GM23338 (cell line): Measurements from ENCODE around the gene AGRN. TPM values are rescaled to one million over a fixed set of nuclear protein-coding genes. Genes with fewer than 3 reads are reported as not detected.

ENCODE experiments used
- ATAC-seq: fragments of 200-7000 bp; cut with Tn5 transposase; 3 replicates; pipeline ENCODE4 v1.9.1; 2020
- DNase-seq: peaks from one replicate; pipeline ENCODE4 v3.0.0-alpha.2; 2015; ENCODE audit warnings: low spot score
- H2AFZ ChIP-seq: fragments of 200-600 bp; sonication (generic); 2 replicates; pipeline ENCODE4 v1.8.0; 2016; ENCODE audit warnings: antibody characterized with exemption, mild to moderate bottlenecking, moderate library complexity
- H3F3A ChIP-seq: fragments of 200-600 bp; sonication (generic); replicated peaks from 2 replicates; pipeline ENCODE4 v1.8.0; 2017; ENCODE audit warnings: antibody characterized with exemption, mixed run types, low read depth
- H3K27ac ChIP-seq: fragments of 200-600 bp; sonication (generic); 2 replicates; pipeline ENCODE4 v1.6.1; 2016; ENCODE audit warnings: low read depth
- H3K27me3 ChIP-seq: fragments of 200-600 bp; sonication (generic); 2 replicates; pipeline ENCODE4 v1.8.0; 2016; ENCODE audit warnings: mild to moderate bottlenecking, mixed run types, moderate library complexity; ENCODE audit not compliant: insufficient read depth
- H3K36me3 ChIP-seq: fragments of 200-600 bp; sonication (generic); 2 replicates; pipeline ENCODE4 v1.8.0; 2016; ENCODE audit warnings: mild to moderate bottlenecking; ENCODE audit not compliant: insufficient read depth
- H3K4me1 ChIP-seq: fragments of 200-600 bp; sonication (generic); 2 replicates; pipeline ENCODE4 v1.8.0; 2016; ENCODE audit warnings: mild to moderate bottlenecking, moderate library complexity; ENCODE audit not compliant: insufficient read depth
- H3K4me2 ChIP-seq: fragments of 200-600 bp; sonication (generic); 2 replicates; pipeline ENCODE4 v1.7.1; 2017; ENCODE audit warnings: mixed run types
- H3K4me3 ChIP-seq: fragments of 200-600 bp; sonication (generic); 2 replicates; pipeline ENCODE4 v1.6.1; 2016; ENCODE audit warnings: mixed run types
- H3K79me2 ChIP-seq: fragments of 200-600 bp; sonication (generic); replicated peaks from 2 replicates; pipeline ENCODE4 v1.8.0; 2017; ENCODE audit warnings: mild to moderate bottlenecking; ENCODE audit not compliant: insufficient read depth
- H3K9me2 ChIP-seq: fragments of 200-600 bp; sonication (generic); 2 replicates; pipeline ENCODE4 v1.8.0; 2017; ENCODE audit not compliant: insufficient read depth
- H4K20me1 ChIP-seq: fragments of 200-600 bp; sonication (generic); replicated peaks from 2 replicates; pipeline ENCODE4 v1.8.0; 2017; ENCODE audit warnings: mild to moderate bottlenecking; ENCODE audit not compliant: insufficient read depth
- H3K27ac Mint-ChIP-seq: 2 replicates; pipeline ENCODE4 v1.8.0; 2020; ENCODE audit warnings: inconsistent platforms, mild to moderate bottlenecking, moderate library complexity, mixed read lengths
- H3K27me3 Mint-ChIP-seq: 3 replicates; pipeline ENCODE4 v1.8.0; 2022; ENCODE audit warnings: low read depth, mild to moderate bottlenecking, moderate library complexity, mixed read lengths, inconsistent platforms; ENCODE audit not compliant: insufficient read depth, poor library complexity
- H3K36me3 Mint-ChIP-seq: 3 replicates; pipeline ENCODE4 v1.8.0; 2021; ENCODE audit warnings: low read depth, mild to moderate bottlenecking, inconsistent platforms, moderate library complexity, mixed read lengths
- H3K4me1 Mint-ChIP-seq: 3 replicates; pipeline ENCODE4 v1.8.0; 2020; ENCODE audit warnings: mild to moderate bottlenecking, inconsistent platforms, mixed read lengths
- H3K4me3 Mint-ChIP-seq: 3 replicates; pipeline ENCODE4 v1.8.0; 2021; ENCODE audit warnings: moderate library complexity, mild to moderate bottlenecking, inconsistent platforms, mixed read lengths
- H3K9me3 Mint-ChIP-seq: 3 replicates; pipeline ENCODE4 v1.8.0; 2020; ENCODE audit warnings: moderate library complexity, mild to moderate bottlenecking, inconsistent platforms, mixed read lengths
- CREB1 ChIP-seq: fragments of 250-450 bp; sonication (Bioruptor Pico); IDR thresholded peaks from 2 replicates; pipeline ENCODE4 v1.5.0; 2020; ENCODE audit warnings: low read depth, mild to moderate bottlenecking, moderate library complexity
- EZH2 ChIP-seq: fragments of 200-600 bp; sonication (generic); IDR thresholded peaks from one replicate; pipeline ENCODE4 v1.8.0; 2017; ENCODE audit warnings: antibody characterized with exemption, mild to moderate bottlenecking, low read depth; ENCODE audit not compliant: unreplicated experiment
- EZH2phosphoT487 ChIP-seq: fragments of 200-600 bp; sonication (generic); IDR thresholded peaks from one replicate; pipeline ENCODE4 v1.8.1; 2018; ENCODE audit warnings: antibody characterized with exemption; ENCODE audit not compliant: unreplicated experiment
- JUNB ChIP-seq: IDR thresholded peaks from one replicate; pipeline ENCODE4 v1.6.1; 2016; ENCODE audit warnings: antibody characterized with exemption; ENCODE audit not compliant: unreplicated experiment
- NANOG ChIP-seq: IDR thresholded peaks from 2 replicates; pipeline ENCODE4 v1.6.1; 2016; ENCODE audit warnings: antibody characterized with exemption, borderline replicate concordance
- POLR2AphosphoS5 ChIP-seq: IDR thresholded peaks from 2 replicates; pipeline ENCODE4 v1.6.1; 2016; ENCODE audit warnings: antibody characterized with exemption, low read depth
- STAT1 ChIP-seq: IDR thresholded peaks from one replicate; pipeline ENCODE4 v1.6.1; 2016; ENCODE audit warnings: antibody characterized with exemption; ENCODE audit not compliant: unreplicated experiment
- ZNF331 ChIP-seq: fragments of 250-450 bp; sonication (Bioruptor Pico); IDR thresholded peaks from 2 replicates; pipeline ENCODE4 v1.5.0; 2020; ENCODE audit warnings: low read depth, mild to moderate bottlenecking, moderate library complexity
- polyA plus RNA-seq: library from polyadenylated mRNA; unstranded; fragments of >200 nt; fragmentation: Nextera tagmentation; extraction: Ambion mirVana; gene quantifications from 2 replicates; pipeline ENCODE4 v1.2.1, GENCODE V29; 2016
- total RNA-seq: library from RNA; depleted of rRNA; stranded (reverse); fragments of >200 nt; shearing (Covaris generic); gene quantifications from 2 replicates; pipeline ENCODE4 v1.2.3, GENCODE V29; 2014
- TF ChIP-seq, protein P1 (sequence below): IDR thresholded peaks from 2 replicates; pipeline ENCODE4 v1.6.1; 2016; ENCODE audit warnings: antibody characterized with exemption
- TF ChIP-seq, protein P2 (sequence below), 2 experiments: fragments of 200-600 bp in 1 of 2; sonication (generic) in 1 of 2; conservative IDR thresholded peaks; 2 replicates each; pipeline versions ENCODE4 v1.5.1 to v1.6.1; 2016 to 2017; ENCODE audit warnings: antibody characterized with exemption in 2 of 2, low read depth in 2 of 2, mild to moderate bottlenecking in 2 of 2, moderate library complexity in 1 of 2
- TF ChIP-seq, protein P3 (sequence below): IDR thresholded peaks from one replicate; pipeline ENCODE4 v1.6.1; 2018; ENCODE audit warnings: antibody characterized with exemption; ENCODE audit not compliant: unreplicated experiment

AGRN gene
- total and polyA plus RNA-seq, 2 experiments from 2014 or later = 12.3 to 185 TPM

DNA sequence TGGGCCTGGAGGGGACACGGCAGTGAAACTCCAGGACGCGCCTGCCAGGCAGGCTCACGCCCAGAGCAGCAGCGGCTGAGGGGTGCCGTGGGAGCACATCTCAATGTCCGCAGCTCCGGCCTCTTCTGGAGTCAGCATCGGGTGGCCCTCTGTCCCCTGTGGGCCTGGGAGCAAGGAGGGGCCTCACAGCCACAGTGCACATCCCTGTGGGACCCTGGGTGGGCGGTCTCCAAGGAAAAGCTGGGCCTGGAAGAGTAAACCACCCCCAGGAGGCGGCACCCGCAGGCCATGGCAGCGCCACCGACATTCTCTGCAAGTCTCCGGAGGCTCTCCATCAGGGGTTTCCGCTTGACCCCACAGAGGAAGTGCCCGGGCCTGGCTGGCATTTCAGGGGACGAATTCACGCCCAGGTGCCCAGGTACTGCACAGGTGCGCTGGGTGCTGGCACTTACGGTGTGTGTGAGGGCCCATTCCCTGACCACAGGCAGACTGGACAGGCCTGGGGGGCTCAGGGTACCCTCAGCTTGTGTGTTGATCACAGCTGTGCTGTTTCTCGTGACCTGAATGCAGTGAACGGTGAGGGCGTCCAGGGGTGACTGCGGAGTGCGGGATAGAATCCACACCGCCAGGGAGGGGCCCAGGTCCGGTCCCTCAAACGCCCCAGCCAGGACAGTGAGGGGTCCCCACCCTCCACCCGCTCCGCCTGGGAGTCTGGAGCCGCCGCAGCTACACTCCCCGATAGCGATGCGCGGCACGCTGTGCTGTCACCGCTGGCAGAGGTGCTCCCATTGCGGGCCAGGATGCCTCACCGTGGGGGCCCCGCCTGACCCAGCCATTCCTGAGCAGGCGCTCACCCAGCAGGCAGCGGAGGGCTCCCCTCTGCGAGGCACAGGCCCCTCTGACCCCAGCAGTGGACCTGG, 70.8 kb downstream of the AGRN start (continued):
- TF ChIP-seq, protein P1, sequence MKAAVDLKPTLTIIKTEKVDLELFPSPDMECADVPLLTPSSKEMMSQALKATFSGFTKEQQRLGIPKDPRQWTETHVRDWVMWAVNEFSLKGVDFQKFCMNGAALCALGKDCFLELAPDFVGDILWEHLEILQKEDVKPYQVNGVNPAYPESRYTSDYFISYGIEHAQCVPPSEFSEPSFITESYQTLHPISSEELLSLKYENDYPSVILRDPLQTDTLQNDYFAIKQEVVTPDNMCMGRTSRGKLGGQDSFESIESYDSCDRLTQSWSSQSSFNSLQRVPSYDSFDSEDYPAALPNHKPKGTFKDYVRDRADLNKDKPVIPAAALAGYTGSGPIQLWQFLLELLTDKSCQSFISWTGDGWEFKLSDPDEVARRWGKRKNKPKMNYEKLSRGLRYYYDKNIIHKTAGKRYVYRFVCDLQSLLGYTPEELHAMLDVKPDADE = no peak
- TF ChIP-seq, protein P2, sequence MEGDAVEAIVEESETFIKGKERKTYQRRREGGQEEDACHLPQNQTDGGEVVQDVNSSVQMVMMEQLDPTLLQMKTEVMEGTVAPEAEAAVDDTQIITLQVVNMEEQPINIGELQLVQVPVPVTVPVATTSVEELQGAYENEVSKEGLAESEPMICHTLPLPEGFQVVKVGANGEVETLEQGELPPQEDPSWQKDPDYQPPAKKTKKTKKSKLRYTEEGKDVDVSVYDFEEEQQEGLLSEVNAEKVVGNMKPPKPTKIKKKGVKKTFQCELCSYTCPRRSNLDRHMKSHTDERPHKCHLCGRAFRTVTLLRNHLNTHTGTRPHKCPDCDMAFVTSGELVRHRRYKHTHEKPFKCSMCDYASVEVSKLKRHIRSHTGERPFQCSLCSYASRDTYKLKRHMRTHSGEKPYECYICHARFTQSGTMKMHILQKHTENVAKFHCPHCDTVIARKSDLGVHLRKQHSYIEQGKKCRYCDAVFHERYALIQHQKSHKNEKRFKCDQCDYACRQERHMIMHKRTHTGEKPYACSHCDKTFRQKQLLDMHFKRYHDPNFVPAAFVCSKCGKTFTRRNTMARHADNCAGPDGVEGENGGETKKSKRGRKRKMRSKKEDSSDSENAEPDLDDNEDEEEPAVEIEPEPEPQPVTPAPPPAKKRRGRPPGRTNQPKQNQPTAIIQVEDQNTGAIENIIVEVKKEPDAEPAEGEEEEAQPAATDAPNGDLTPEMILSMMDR (conservative IDR thresholded peaks at IDR 0.05; ENCODE audit: low read depth in 2 of 2) = no peak
- TF ChIP-seq EZH2phosphoT487 (no peak), EZH2 (no peak), CREB1 (CRISPR knock-in tag) (no peak), STAT1 (no peak)

DNA sequence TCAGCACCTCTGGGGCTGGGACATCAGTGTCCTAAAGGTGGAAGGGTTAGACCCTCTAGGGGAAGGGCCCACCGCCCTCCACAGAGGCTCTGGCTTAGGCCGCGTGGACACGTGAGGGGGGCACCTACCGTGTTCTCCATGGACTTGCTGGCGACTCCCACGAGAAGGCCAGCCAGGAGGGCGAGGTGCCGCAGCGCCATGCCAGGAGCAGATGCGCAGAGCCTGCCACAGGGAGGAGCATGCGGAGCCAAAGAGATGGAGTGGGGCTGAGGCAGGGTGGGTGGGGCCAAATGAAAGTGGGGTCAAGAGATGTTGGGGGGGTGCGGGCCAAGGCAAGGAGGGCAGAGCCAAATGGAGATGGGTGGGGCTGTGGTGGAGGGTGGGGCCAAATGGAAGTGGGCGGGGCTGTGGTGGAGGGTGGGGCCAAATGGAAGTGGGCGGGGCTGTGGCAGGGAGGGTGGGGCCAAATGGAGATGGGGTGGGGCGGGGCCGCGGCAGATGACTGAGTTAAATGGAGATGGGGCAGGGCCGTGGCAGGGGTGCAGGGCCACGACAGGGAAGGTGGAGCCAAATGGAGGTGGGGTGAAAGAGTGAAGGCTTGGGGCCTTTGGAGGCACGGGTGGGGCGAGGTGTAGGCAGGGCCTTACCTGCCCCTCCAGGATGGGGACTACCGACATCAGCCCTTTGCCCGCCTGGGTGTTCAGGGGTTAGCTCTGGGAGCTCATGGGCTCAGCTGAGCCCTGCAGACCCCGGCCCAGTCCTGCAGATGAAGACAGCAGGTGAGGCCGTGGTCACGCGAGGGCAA, 71.6 kb downstream of the AGRN start:
- H3K36me3 Mint-ChIP-seq = peaks cover 6% of the 10 kb centered on the region; the same call in 2 of the 3 replicates
- peaks cover 12% of the 10 kb centered on the region for H3K27me3 Mint-ChIP-seq
- H3K4me1 Mint-ChIP-seq = no peaks in the 10 kb centered on the region
- no peaks in the 10 kb centered on the region; the same call in 1 of the 2 replicates for H3K27me3 ChIP-seq
- H3K27ac ChIP-seq = no peak overlapping the region
- no peak overlapping the region for H3K4me2 ChIP-seq
- H3K79me2 ChIP-seq = no peaks in the 10 kb centered on the region
- no peaks in the 10 kb centered on the region for H3F3A ChIP-seq
- no peak overlapping the region for H3K4me3 ChIP-seq
- H3K9me2 ChIP-seq = no peaks in the 10 kb centered on the region
- TF ChIP-seq JUNB (no peak), CREB1 (CRISPR knock-in tag) (no peak), ZNF331 (CRISPR knock-in tag) (no peak), POLR2AphosphoS5 (no peak), NANOG (no peak), STAT1 (no peak), EZH2phosphoT487 (no peak)
- TF ChIP-seq, protein P3, sequence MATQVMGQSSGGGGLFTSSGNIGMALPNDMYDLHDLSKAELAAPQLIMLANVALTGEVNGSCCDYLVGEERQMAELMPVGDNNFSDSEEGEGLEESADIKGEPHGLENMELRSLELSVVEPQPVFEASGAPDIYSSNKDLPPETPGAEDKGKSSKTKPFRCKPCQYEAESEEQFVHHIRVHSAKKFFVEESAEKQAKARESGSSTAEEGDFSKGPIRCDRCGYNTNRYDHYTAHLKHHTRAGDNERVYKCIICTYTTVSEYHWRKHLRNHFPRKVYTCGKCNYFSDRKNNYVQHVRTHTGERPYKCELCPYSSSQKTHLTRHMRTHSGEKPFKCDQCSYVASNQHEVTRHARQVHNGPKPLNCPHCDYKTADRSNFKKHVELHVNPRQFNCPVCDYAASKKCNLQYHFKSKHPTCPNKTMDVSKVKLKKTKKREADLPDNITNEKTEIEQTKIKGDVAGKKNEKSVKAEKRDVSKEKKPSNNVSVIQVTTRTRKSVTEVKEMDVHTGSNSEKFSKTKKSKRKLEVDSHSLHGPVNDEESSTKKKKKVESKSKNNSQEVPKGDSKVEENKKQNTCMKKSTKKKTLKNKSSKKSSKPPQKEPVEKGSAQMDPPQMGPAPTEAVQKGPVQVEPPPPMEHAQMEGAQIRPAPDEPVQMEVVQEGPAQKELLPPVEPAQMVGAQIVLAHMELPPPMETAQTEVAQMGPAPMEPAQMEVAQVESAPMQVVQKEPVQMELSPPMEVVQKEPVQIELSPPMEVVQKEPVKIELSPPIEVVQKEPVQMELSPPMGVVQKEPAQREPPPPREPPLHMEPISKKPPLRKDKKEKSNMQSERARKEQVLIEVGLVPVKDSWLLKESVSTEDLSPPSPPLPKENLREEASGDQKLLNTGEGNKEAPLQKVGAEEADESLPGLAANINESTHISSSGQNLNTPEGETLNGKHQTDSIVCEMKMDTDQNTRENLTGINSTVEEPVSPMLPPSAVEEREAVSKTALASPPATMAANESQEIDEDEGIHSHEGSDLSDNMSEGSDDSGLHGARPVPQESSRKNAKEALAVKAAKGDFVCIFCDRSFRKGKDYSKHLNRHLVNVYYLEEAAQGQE = no peak
- TF ChIP-seq, protein P1 = no peak
- peaks cover 16% of the 10 kb centered on the region for H3K9me3 Mint-ChIP-seq
- no peak overlapping the region for H3K27ac Mint-ChIP-seq
- no peaks in the 10 kb centered on the region for H3K4me1 ChIP-seq
- no peak for DNase-seq
- no peak overlapping the region for H3K4me3 Mint-ChIP-seq
- no peaks in the 10 kb centered on the region for H4K20me1 ChIP-seq
- no peaks in the 10 kb centered on the region for H3K36me3 ChIP-seq
- peak; percentile 31 for ATAC-seq
- no peak overlapping the region for H2AFZ ChIP-seq
